ENCODE results near the gene POLN. TPM values are rescaled to one million over a fixed set of nuclear protein-coding genes. Genes with fewer than 3 reads are reported as not detected.

Gene POLN
- total and polyA plus RNA-seq, 12 donors = 0.69 to 10.6 (median 3.0) TPM

- intact Hi-C loops (cut with DNase I) = no loop called here
- Histone ChIP-seq H3K4me1 (replicated peaks in 1 of 2) (no peaks in the 10 kb centered on the region), H3K4me3 (no peak overlapping the region), H3K27me3 (no peaks in the 10 kb centered on the region), H3K27ac (no peak overlapping the region), H3K36me3 (replicated peaks in 1 of 2) (no peaks in the 10 kb centered on the region), H3K9me3 (replicated peaks in 1 of 3) (no peaks in the 10 kb centered on the region)
- TF ChIP-seq CTCF (IDR thresholded peaks at IDR 0.05) = no peak
- TF ChIP-seq POLR2A (IDR thresholded peaks at IDR 0.05) = no peak
- WGBS, 4 donors = 84 to 89% (median 88%) methylated on average over 8 of the region's 8 CpGs
- no peak for DNase-seq
Measured at GRCh38 chr4:2172627-2173231, 69.2 kb downstream of the POLN start.

DNA sequence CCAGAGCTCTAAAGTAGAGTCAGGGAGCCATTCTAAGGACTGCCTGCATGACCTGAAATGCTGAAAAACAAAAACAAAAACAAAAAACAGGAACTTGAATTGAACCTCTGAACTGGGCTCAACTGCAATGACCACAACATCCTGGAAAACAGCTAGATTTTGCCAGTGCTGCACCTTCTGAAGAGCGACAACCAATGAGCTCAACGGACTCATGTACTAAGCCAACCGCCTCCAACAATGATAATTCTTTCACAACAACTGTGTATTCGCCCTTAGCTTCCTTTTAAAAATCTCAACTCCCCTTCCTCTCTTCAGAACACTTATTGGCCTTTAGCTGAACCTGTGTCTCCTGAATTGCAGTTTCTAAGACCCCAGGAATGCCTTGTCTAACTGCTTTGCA lies 69.8 kb downstream of the POLN start:
- H3K4me3 ChIP-seq = no peak overlapping the region
- H3K9me3 ChIP-seq (replicated peaks in 1 of 3) = no peaks in the 10 kb centered on the region
- intact Hi-C loops (cut with DNase I) = no loop called here
- H3K36me3 ChIP-seq (replicated peaks in 1 of 2) = no peaks in the 10 kb centered on the region
- no peaks in the 10 kb centered on the region for H3K27me3 ChIP-seq
- no peak for TF ChIP-seq POLR2A (IDR thresholded peaks at IDR 0.05)
- TF ChIP-seq CTCF (IDR thresholded peaks at IDR 0.05) = no peak
- WGBS, 4 donors = 68 to 83% (median 79%) methylated on average over 4 of the region's 4 CpGs
- no peak overlapping the region for H3K27ac ChIP-seq
- H3K4me1 ChIP-seq (replicated peaks in 1 of 2) = no peaks in the 10 kb centered on the region
- DNase-seq = peak in 1 of 7 donors; percentile 35

GRCh38 chr4:2168469-2169319 lies 73.2 kb downstream of the POLN start:
- intact Hi-C loops (cut with DNase I) = no loop called here
- 89 to 91% (median 90%) methylated on average over 11 to 12 of the region's 12 CpGs for WGBS, 4 donors
- Histone ChIP-seq H3K36me3 (replicated peaks in 1 of 2) (no peaks in the 10 kb centered on the region), H3K9me3 (replicated peaks in 1 of 3) (no peaks in the 10 kb centered on the region), H3K4me1 (replicated peaks in 1 of 2) (no peaks in the 10 kb centered on the region), H3K27me3 (no peaks in the 10 kb centered on the region), H3K4me3 (no peak overlapping the region), H3K27ac (no peak overlapping the region)
- TF ChIP-seq CTCF (IDR thresholded peaks at IDR 0.05) = no peak
- TF ChIP-seq POLR2A (IDR thresholded peaks at IDR 0.05) = no peak
- no peak for DNase-seq

GRCh38 chr4:2166253-2166652 lies 75.7 kb downstream of the POLN start:
- DNase-seq = no peak
- Histone ChIP-seq H3K4me3 (no peak overlapping the region), H3K36me3 (replicated peaks in 1 of 2) (no peaks in the 10 kb centered on the region), H3K4me1 (replicated peaks in 1 of 2) (no peaks in the 10 kb centered on the region), H3K9me3 (replicated peaks in 1 of 3) (no peaks in the 10 kb centered on the region), H3K27me3 (no peaks in the 10 kb centered on the region), H3K27ac (no peak overlapping the region)
- TF ChIP-seq POLR2A (IDR thresholded peaks at IDR 0.05) (no peak), CTCF (IDR thresholded peaks at IDR 0.05) (no peak)
- intact Hi-C loops (cut with DNase I) = no loop called here
- 91 to 98% (median 95%) methylated on average over 5 of the region's 5 CpGs for WGBS, 4 donors
